A549 treated with Hydrocortisone at 1 μM for 4 hours (cell line): Measurements from ENCODE around the gene NECTIN3. TPM values are rescaled to one million over a fixed set of nuclear protein-coding genes. Genes with fewer than 3 reads are reported as not detected.

Experiments
- total RNA-seq: library from RNA; stranded (reverse); fragments of 200-300 nt; extraction: Qiagen RNA extraction; gene quantifications from 5 replicates; pipeline ENCODE4 v1.2.3, GENCODE V29; 2022

The NECTIN3 gene, protein sequence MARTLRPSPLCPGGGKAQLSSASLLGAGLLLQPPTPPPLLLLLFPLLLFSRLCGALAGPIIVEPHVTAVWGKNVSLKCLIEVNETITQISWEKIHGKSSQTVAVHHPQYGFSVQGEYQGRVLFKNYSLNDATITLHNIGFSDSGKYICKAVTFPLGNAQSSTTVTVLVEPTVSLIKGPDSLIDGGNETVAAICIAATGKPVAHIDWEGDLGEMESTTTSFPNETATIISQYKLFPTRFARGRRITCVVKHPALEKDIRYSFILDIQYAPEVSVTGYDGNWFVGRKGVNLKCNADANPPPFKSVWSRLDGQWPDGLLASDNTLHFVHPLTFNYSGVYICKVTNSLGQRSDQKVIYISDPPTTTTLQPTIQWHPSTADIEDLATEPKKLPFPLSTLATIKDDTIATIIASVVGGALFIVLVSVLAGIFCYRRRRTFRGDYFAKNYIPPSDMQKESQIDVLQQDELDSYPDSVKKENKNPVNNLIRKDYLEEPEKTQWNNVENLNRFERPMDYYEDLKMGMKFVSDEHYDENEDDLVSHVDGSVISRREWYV
- total RNA-seq: 15.7 to 28.4 TPM (median 23.1 TPM) in 5 replicates

DNA sequence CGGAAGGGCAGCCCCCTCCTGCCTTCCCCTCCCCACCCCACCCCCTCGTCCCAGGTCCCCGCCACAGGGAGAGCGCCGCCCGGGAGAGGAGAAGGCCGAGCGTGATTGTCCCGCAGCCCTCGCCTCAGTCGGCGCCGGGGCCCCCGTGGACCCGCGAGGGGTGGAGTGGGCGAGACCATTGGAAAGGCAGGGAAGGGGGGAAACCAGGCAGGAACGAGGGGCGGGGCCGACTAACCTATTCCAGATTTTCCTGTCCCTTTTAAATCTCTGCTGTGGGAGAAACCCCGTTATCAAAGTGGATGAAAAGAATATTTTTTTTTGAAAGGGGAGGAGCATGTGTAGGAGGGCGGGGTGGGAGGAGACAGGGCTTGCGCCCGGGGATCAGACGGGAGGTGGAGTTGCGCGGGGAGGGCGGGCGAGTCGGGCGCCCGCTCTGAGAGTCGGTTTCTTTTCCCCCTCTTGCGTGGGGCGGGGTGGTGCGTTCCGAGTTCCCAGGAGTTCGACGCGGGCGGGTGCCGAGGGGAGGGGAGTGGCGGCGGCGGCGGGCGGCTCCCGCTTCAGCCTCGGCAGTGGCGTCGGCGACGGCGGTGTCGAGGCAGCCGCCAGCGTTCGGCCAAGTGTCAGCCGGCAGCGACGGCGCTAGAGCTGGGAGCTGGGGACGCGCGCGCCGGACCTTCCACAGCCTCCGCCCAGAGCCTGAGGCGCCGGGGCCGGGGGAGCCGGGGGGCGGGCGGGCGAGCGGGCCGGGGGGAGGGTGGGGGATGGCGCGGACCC lies at the start of gene NECTIN3:
TSS of gene NECTIN3 (plus strand) at position 560 of the 774 bp plus-strand sequence. CDS start at position 762, 202 bp downstream.

